AG04450 (cell line): ENCODE measurements around the gene CHRNG. TPM values are rescaled to one million over a fixed set of nuclear protein-coding genes. Genes with fewer than 3 reads are reported as not detected.

Experiments
- CTCF ChIA-PET: fragments of 300-600, 350-600 bp; formaldehyde crosslinking; extraction: SDS; loops from one replicate; lab custom pipeline; 2022; ENCODE audit warnings: antibody characterized with exemption, inconsistent platforms; lab: Charles Lee
- POLR2A ChIA-PET: fragments of 350-600 bp; formaldehyde crosslinking; extraction: SDS; loops from one replicate; lab custom pipeline; 2021; ENCODE audit warnings: antibody characterized with exemption, inconsistent platforms; lab: Yijun Ruan, JAX
- DNase-seq: peaks from one replicate; pipeline ENCODE4 v3.0.0-alpha.2; 2011; ENCODE audit warnings: low read depth, low spot score
- H3K27ac ChIP-seq: one replicate; pipeline ENCODE4 v1.5.1; 2012; ENCODE audit warnings: low read depth, low read length, control low read depth
- H3K27me3 ChIP-seq: one replicate; pipeline ENCODE4 v1.6.0; 2012; ENCODE audit warnings: low read length; ENCODE audit not compliant: control insufficient read depth, insufficient read depth
- H3K4me3 ChIP-seq: 2 replicates; pipeline ENCODE4 v1.5.1; 2011; ENCODE audit warnings: mild to moderate bottlenecking, low read depth, low read length, control low read depth
- H3K9me3 ChIP-seq: 2 replicates; pipeline ENCODE4 v1.5.1; 2012; ENCODE audit warnings: low read length; ENCODE audit not compliant: control insufficient read depth, insufficient read depth
- CTCF ChIP-seq: IDR thresholded peaks from 2 replicates; pipeline ENCODE4 v1.5.1; 2011; ENCODE audit warnings: low read depth, low read length, control low read depth, inconsistent platforms
- polyA plus RNA-seq: library from polyadenylated mRNA; depleted of rRNA; stranded (reverse); fragments of >200 nt; gene quantifications from 2 replicates; pipeline ENCODE4 v1.2.3, GENCODE V29; 2011; rRNA removed

The CHRNG gene
- polyA plus RNA-seq, 1 experiment: not detected

GRCh38 chr2:232588031-232588430, 48.5 kb downstream of the CHRNG start:
- Histone ChIP-seq H3K4me3 (no peak overlapping the region), H3K9me3 (no peaks in the 10 kb centered on the region), H3K27me3 (no peaks in the 10 kb centered on the region), H3K27ac (no peak overlapping the region)
- no peak for DNase-seq
- ChIA-PET POLR2A (no interaction called here), CTCF (no interaction called here)
- no peak for TF ChIP-seq CTCF

- ChIA-PET POLR2A (no interaction called here), CTCF (interaction anchor here (1.6 kb wide), 1 partner anchor 16 kb away, joined by 5 read pairs; no protein-coding TSS in a partner anchor)
- DNase-seq: peak; percentile 60
- Histone ChIP-seq H3K27ac (peak overlapping the region; percentile 80), H3K27me3 (no peaks in the 10 kb centered on the region), H3K4me3 (no peak overlapping the region), H3K9me3 (no peaks in the 10 kb centered on the region)
- TF ChIP-seq CTCF: no peak
These were observed 49.4 kb downstream of the CHRNG start for GRCh38 chr2:232588680-232589585.

GRCh38 chr2:232592772-232593395, 53.4 kb downstream of the CHRNG start:
- POLR2A ChIA-PET: no interaction called here
- peak overlapping the region; percentile 31 for H3K27ac ChIP-seq
- CTCF ChIA-PET: interaction anchor here (1.5 kb wide), 1 partner anchor 12 kb away, joined by 11 read pairs; no protein-coding TSS in a partner anchor
- no peaks in the 10 kb centered on the region for H3K9me3 ChIP-seq
- H3K4me3 ChIP-seq: no peak overlapping the region
- DNase-seq: no peak
- no peaks in the 10 kb centered on the region for H3K27me3 ChIP-seq
- peak; percentile 11; the same call in 1 of the 2 replicates for TF ChIP-seq CTCF

- no peak overlapping the region for H3K27ac ChIP-seq
- H3K27me3 ChIP-seq: peaks cover 3% of the 10 kb centered on the region
- no peaks in the 10 kb centered on the region for H3K9me3 ChIP-seq
- no peak for TF ChIP-seq CTCF
- no peak for DNase-seq
- ChIA-PET POLR2A (no interaction called here), CTCF (interaction anchor here (0.6 kb wide), 1 partner anchor 37 kb away, joined by 5 read pairs; no protein-coding TSS in a partner anchor)
- no peak overlapping the region for H3K4me3 ChIP-seq
These were observed 54.5 kb downstream of the CHRNG start for GRCh38 chr2:232593982-232594381.

Other genes starting within 250 kb of the CHRNG start
- gene ALPP, start 160.9 kb upstream of the CHRNG start, polyA plus RNA-seq: not detected in 2 replicates
- not detected in 2 replicates for gene ALPG, start 132.8 kb upstream of the CHRNG start, polyA plus RNA-seq
- not detected in 2 replicates for gene ALPI, start 83.5 kb upstream of the CHRNG start, polyA plus RNA-seq
- not detected in 2 replicates for gene ECEL1, start 51.9 kb upstream of the CHRNG start, polyA plus RNA-seq
- gene PRSS56, start 19.3 kb upstream of the CHRNG start, polyA plus RNA-seq: not detected in 2 replicates
- gene CHRND, start 13.5 kb upstream of the CHRNG start, polyA plus RNA-seq: not detected in 2 replicates
- gene TIGD1, start 10.9 kb downstream of the CHRNG start, polyA plus RNA-seq: 3.6 and 4.3 TPM in 2 replicates
- gene EIF4E2, start 11.0 kb downstream of the CHRNG start, polyA plus RNA-seq: 40.5 and 47.7 TPM in 2 replicates
- gene EFHD1, start 93.9 kb downstream of the CHRNG start, polyA plus RNA-seq: 0.05 TPM in 1 of 2 replicates, not detected in the other
- gene GIGYF2, start 157.6 kb downstream of the CHRNG start, polyA plus RNA-seq: 28.8 and 34.6 TPM in 2 replicates
- 0.02 TPM in 1 of 2 replicates, not detected in the other for gene KCNJ13, start 236.9 kb downstream of the CHRNG start, polyA plus RNA-seq